Measurements from ENCODE around the gene CYP11A1. TPM values are rescaled to one million over a fixed set of nuclear protein-coding genes. Genes with fewer than 3 reads are reported as not detected.
"Not testable (repeated sequence)": the region's sequence is repeated elsewhere in the genome, so short reads cannot be mapped to it uniquely, and the experiment has no call there.

Gene CYP11A1
- polyA plus RNA-seq, 1 donor, result 0.55 TPM

DNA sequence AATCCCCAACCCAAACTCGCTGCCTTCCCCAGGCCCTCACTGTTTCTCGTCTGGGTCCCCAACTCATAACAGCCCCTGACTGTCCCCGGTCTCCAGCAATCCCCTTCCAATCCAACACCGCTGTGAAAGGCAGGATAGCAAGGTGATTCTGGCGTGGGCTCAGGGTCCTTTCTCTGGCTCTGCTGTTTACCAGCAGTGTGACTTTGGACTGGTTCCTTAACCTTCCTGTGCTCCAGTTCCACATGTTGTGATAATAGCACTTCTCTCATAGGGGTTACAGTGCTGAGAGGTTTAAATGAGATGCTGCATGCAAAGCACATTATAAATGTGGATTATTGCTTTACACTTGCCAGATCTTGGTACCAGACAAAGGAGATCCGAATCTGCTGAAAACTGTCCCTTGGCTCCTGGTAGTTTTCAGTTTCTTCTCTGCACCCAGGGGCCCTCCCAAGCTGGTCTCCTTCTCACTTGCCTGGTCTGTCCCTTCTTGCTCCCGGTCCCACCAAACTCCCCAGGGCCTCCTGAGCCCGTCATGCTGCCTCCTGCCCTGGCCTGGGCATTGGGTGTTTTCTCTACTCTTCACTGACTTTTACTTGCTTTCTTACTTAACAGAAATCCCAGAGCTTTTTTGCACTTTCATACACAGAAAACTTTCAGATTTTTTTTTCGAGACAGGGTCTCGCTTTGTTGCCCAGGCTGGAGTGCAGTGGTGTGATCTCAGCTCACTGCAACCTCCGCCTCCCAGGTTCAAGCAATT lies 26.8 kb upstream of the CYP11A1 start:
- Histone ChIP-seq H3K27me3 (ENCODE audit: control insufficient read depth, insufficient read depth, low read length) (no peaks in the 10 kb centered on the region), H3K36me3 (ENCODE audit: control insufficient read depth, insufficient read depth, low read length) (no peaks in the 10 kb centered on the region), H3K9me3 (ENCODE audit: control insufficient read depth, low read depth, low read length) (no peaks in the 10 kb centered on the region), H3K4me1 (ENCODE audit: control insufficient read depth, insufficient read depth, low read length) (peaks cover 20% of the 10 kb centered on the region), H3K4me3 (ENCODE audit: low read length) (no peak overlapping the region), H3K27ac (ENCODE audit: low read length) (no peak overlapping the region)
- DNase-seq, result no peak
- WGBS (ENCODE audit: insufficient coverage, low lambda C conversion rate), result 100% methylated on average over 1 of the region's 11 CpGs

DNA sequence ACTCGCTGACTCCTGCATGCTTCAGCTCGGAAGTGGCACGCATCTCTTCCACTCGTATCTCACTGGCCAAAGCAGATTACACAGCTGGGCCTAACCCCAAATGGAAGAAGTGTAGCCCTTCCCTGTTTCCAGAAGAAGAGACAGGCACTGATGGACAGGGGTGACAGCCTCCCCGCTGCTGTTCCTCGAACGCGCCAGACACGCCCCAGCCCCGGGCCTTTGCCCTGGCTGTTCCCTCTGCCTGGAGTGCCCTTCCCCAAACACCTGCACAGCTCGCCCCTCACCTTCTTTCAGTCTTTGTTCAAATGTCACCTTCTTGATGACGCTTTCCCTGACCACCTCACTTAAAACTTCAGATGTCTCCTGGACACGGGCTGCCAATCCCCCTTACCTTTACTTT lies 26.0 kb upstream of the CYP11A1 start:
- Histone ChIP-seq H3K4me1 (ENCODE audit: control insufficient read depth, insufficient read depth, low read length) (peaks cover 26% of the 10 kb centered on the region), H3K4me3 (ENCODE audit: low read length) (no peak overlapping the region), H3K36me3 (ENCODE audit: control insufficient read depth, insufficient read depth, low read length) (no peaks in the 10 kb centered on the region), H3K27me3 (ENCODE audit: control insufficient read depth, insufficient read depth, low read length) (no peaks in the 10 kb centered on the region), H3K9me3 (ENCODE audit: control insufficient read depth, low read depth, low read length) (peaks cover 3% of the 10 kb centered on the region), H3K27ac (ENCODE audit: low read length) (no peak overlapping the region)
- DNase-seq, result no peak
- WGBS (ENCODE audit: insufficient coverage, low lambda C conversion rate), result 100% methylated on average over 2 of the region's 13 CpGs

DNA sequence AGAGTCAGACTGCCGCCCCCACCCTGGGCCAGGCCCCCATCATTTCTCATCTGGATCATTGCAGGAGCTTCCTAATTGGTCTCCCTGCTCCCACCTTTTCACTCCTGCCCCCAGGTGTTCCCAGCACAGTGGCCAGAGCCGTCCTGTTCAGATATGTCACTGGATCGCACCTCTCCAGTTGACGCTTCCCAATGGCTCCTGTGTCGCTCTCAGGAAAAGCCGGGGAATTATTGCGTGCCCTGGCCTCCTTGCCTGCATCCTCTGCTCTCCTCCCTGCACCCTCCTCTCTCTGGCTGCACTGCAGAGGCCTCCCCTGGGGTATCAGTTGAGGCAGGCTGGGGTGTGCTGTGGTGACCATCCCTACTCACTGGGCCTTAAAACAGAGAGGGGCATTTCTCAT lies 25.5 kb upstream of the CYP11A1 start:
- DNase-seq, result no peak
- H3K27me3 ChIP-seq (ENCODE audit: control insufficient read depth, insufficient read depth, low read length), result no peaks in the 10 kb centered on the region
- H3K27ac ChIP-seq (ENCODE audit: low read length), result no peak overlapping the region
- peaks cover 26% of the 10 kb centered on the region for H3K4me1 ChIP-seq (ENCODE audit: control insufficient read depth, insufficient read depth, low read length)
- H3K4me3 ChIP-seq (ENCODE audit: low read length), result no peak overlapping the region
- WGBS (ENCODE audit: insufficient coverage, low lambda C conversion rate), result no CpG with 5 or more reads among the region's 7 CpGs
- H3K9me3 ChIP-seq (ENCODE audit: control insufficient read depth, low read depth, low read length), result peaks cover 3% of the 10 kb centered on the region
- H3K36me3 ChIP-seq (ENCODE audit: control insufficient read depth, insufficient read depth, low read length), result no peaks in the 10 kb centered on the region

DNA sequence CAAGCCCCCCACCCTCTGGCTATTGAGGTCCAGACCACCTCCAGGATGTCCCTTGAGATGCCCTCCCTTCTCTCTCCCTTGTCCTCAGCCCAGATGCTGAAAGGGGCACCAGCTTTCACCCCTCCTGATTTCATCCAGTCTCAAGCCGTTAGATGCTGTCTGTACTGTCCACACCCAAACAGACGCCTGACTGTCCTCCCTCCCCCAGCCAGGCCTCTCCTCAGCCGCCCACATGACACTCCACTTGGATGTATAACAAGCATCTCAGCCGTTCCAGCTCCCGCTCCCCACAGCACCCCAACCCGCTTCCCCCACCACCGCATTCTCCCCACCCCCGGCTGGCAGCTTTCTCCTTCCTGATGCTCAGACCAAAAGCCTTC lies 25.0 kb upstream of the CYP11A1 start:
- H3K9me3 ChIP-seq (ENCODE audit: control insufficient read depth, low read depth, low read length), result peaks cover 3% of the 10 kb centered on the region
- no peaks in the 10 kb centered on the region for H3K27me3 ChIP-seq (ENCODE audit: control insufficient read depth, insufficient read depth, low read length)
- H3K36me3 ChIP-seq (ENCODE audit: control insufficient read depth, insufficient read depth, low read length), result no peaks in the 10 kb centered on the region
- no peak overlapping the region for H3K27ac ChIP-seq (ENCODE audit: low read length)
- peaks cover 26% of the 10 kb centered on the region for H3K4me1 ChIP-seq (ENCODE audit: control insufficient read depth, insufficient read depth, low read length)
- DNase-seq, result no peak
- no CpG with 5 or more reads among the region's 8 CpGs for WGBS (ENCODE audit: insufficient coverage, low lambda C conversion rate)
- no peak overlapping the region for H3K4me3 ChIP-seq (ENCODE audit: low read length)

DNA sequence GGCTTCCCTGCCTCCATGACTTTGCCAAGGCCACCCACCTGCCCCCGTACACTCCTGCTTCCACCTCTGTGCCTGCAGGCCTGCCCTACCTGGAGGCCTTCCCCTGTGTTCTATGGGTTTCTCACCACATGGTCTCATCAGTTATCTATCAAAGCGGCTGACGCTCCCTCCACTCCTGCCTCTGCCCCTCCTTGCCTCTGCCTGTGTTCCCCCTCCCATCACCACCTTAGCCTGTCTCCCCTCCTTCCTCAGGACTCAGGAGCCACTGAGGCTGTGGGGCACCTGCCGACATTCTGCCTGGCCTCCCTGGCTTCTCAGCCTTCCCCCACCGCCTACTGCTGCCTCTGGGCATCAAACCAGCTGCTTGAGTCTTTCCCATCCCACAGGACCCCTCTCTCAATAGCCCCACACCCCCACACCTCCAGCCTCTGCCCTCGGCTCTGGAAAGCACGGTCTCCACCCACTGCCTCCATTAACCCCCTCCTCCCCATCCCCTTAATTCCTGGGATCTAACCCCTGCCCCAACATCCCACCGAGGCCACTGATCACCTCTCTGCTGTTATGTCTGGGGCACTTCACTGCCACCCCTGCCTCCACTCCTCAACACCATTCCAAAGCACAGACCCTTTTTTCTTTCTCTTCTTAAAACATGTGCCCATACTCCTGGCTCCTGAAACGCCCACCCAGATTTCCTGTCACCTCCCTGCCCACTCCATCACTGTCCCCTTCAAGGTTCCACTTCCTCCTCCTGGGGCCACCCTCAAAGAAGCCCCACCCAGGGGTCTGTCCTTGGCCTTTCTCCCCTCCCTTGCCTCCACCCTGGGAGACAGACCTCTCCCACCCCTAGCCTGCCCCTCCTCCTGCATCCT lies 24.4 kb upstream of the CYP11A1 start:
- Histone ChIP-seq H3K36me3 (ENCODE audit: control insufficient read depth, insufficient read depth, low read length) (no peaks in the 10 kb centered on the region), H3K9me3 (ENCODE audit: control insufficient read depth, low read depth, low read length) (peaks cover 3% of the 10 kb centered on the region), H3K27ac (ENCODE audit: low read length) (no peak overlapping the region), H3K4me3 (ENCODE audit: low read length) (no peak overlapping the region), H3K4me1 (ENCODE audit: control insufficient read depth, insufficient read depth, low read length) (peaks cover 23% of the 10 kb centered on the region), H3K27me3 (ENCODE audit: control insufficient read depth, insufficient read depth, low read length) (no peaks in the 10 kb centered on the region)
- 100% methylated on average over 1 of the region's 9 CpGs for WGBS (ENCODE audit: insufficient coverage, low lambda C conversion rate)
- DNase-seq, result no peak

DNA sequence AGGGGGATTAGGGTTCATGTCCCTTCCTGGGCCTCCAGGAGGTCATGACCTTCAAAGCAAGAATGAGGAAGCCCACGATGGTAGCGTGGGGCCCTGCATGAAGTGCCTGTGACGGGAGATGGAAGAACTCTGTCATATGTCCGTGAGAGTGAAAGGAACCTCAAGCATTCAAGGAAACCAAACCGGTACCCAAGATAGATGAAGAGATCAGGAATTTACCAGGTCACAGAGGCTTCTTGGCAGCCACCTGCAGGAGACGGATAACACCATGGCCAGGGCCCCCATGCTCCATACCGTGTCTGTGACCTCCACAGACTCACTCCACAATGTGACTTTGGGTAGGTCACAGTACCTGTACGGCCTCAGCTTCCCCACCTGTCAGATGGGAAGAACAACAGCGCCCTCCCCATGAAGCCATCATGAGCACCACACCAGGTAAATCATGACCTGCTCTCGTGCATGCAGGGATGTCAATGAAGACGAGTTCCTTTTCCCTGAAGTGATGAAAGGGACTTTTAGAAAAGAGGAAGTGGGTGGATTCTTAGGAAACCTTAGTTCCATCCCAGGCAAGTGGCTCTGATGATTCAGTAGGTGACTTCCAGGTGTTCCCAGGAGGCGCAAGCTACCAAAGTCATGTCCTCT lies 23.3 kb upstream of the CYP11A1 start:
- no CpG with 5 or more reads among the region's 12 CpGs for WGBS (ENCODE audit: insufficient coverage, low lambda C conversion rate)
- H3K27ac ChIP-seq (ENCODE audit: low read length), result no peak overlapping the region

DNA sequence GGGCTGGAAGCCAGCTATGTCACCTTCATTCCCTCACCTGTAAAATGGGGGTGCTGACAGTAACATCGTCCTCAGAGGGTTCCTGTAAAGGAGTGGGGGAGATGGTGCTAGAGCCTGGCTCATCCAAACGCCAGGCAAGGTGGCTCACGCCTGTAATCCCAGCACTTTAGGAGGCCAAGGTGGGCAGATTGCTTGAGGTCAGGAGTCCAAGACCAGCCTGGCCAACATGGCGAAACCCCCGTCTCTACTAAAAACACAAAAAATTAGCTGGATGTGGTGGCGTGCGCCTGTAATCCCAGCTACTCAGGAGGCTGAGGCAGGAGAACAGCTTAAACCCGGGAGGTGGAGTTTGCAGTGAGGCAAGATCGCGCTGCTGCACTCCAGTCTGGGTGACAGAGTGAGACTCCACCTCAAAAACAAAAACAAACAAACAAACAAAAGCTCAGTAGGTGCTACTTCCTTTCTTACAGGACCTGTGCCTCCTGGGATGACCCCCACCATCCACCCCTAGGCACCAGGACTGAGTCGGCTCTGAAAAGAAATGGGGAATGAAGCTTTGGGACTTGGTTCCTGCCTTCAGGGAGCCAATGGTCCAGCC lies 22.7 kb upstream of the CYP11A1 start:
- DNase-seq; H3K4me3 ChIP-seq (ENCODE audit: low read length); H3K27ac ChIP-seq (ENCODE audit: low read length); H3K36me3 ChIP-seq (ENCODE audit: control insufficient read depth, insufficient read depth, low read length); H3K27me3 ChIP-seq (ENCODE audit: control insufficient read depth, insufficient read depth, low read length); H3K9me3 ChIP-seq (ENCODE audit: control insufficient read depth, low read depth, low read length): not testable (repeated sequence)
- no CpG with 5 or more reads among the region's 11 CpGs for WGBS (ENCODE audit: insufficient coverage, low lambda C conversion rate)
- H3K4me1 ChIP-seq (ENCODE audit: control insufficient read depth, insufficient read depth, low read length), result peaks cover 23% of the 10 kb centered on the region

More for the DNA sequence above, 23.3 kb upstream of the CYP11A1 start:
- Histone ChIP-seq H3K36me3 (ENCODE audit: control insufficient read depth, insufficient read depth, low read length) (no peaks in the 10 kb centered on the region), H3K4me1 (ENCODE audit: control insufficient read depth, insufficient read depth, low read length) (peaks cover 23% of the 10 kb centered on the region), H3K4me3 (ENCODE audit: low read length) (no peak overlapping the region), H3K27me3 (ENCODE audit: control insufficient read depth, insufficient read depth, low read length) (no peaks in the 10 kb centered on the region), H3K9me3 (ENCODE audit: control insufficient read depth, low read depth, low read length) (peaks cover 3% of the 10 kb centered on the region)
- DNase-seq, result no peak

DNA sequence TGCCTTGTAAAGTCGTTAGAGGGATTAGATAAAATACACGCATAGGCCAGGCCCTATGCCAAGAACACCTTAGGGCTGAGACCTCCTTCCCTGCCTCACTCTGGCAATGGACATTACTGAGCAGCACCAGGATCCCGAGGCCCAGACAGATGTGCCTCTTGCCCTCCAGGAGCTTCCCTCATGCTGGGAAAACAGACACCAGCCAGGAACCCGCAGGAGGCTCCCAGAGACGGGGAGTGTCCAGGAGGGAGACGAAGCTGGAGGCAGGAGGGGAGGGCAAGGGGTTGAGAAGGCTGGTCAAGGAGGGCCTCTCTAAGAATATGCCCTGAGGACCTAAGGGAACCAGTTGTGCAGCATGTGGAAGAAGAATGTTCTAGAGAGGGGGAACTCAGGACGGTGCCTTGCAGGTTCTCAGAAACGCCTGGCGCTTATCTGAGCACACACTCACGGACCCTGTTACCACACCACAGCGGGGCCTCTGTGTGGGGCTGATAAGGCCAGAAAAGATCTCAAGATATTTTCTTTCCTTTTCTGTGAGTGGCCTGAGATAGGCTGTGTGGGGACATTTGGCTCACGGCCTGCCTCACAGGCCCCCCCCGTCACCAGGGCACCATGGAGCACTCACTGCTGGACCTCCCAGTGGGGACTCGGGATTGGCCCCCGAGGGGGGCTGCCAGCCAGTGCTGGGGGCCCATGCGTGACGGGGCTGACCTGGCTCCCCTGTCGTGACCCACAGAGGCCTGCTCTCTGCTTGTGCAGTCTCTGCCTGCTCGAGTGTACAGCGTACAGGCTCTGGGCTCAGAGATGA lies 22.0 kb upstream of the CYP11A1 start:
- peak; percentile 59 to 60 for DNase-seq
- peaks cover 3% of the 10 kb centered on the region for H3K9me3 ChIP-seq (ENCODE audit: control insufficient read depth, low read depth, low read length)
- H3K4me1 ChIP-seq (ENCODE audit: control insufficient read depth, insufficient read depth, low read length), result peaks cover 23% of the 10 kb centered on the region
- no peak overlapping the region for H3K4me3 ChIP-seq (ENCODE audit: low read length)
- WGBS (ENCODE audit: insufficient coverage, low lambda C conversion rate), result no CpG with 5 or more reads among the region's 20 CpGs
- no peaks in the 10 kb centered on the region for H3K27me3 ChIP-seq (ENCODE audit: control insufficient read depth, insufficient read depth, low read length)
- H3K36me3 ChIP-seq (ENCODE audit: control insufficient read depth, insufficient read depth, low read length), result no peaks in the 10 kb centered on the region
- H3K27ac ChIP-seq (ENCODE audit: low read length), result peak overlapping the region; percentile 12

DNA sequence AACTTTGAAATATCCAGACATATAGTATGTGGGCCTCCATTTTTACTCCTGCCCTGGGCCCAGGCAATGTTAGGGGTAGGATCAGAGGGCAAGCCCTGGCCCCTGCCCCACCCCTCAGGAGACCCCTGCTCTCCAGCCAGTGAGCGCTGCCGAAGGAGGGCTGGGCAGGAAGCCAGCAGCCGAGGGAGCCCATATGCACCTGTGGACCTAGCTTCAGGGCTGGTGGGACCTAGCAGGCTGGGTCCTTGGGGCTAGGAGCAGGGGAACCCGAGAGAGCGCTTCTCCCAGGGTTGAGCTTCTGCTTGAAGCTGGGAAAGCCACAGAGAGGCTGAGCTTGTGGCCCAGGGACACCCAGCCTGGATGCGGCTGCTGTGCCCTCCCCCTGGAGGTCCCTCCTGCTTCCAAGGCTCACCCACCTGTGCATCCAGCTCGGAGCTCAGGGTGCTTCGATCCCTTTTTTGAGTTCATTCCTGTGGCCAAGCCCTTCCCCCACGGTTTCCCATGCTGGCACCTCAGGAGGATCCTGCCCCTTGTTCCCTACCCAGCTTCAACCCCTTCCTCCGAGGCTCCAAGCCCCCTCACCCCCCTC lies 21.0 kb upstream of the CYP11A1 start:
- Histone ChIP-seq H3K4me3 (ENCODE audit: low read length) (no peak overlapping the region), H3K36me3 (ENCODE audit: control insufficient read depth, insufficient read depth, low read length) (no peaks in the 10 kb centered on the region), H3K27ac (ENCODE audit: low read length) (no peak overlapping the region), H3K4me1 (ENCODE audit: control insufficient read depth, insufficient read depth, low read length) (peaks cover 28% of the 10 kb centered on the region), H3K27me3 (ENCODE audit: control insufficient read depth, insufficient read depth, low read length) (no peaks in the 10 kb centered on the region), H3K9me3 (ENCODE audit: control insufficient read depth, low read depth, low read length) (peaks cover 3% of the 10 kb centered on the region)
- no peak for DNase-seq
- WGBS (ENCODE audit: insufficient coverage, low lambda C conversion rate), result no CpG with 5 or more reads among the region's 10 CpGs
